Measurements from ENCODE around the gene ROBO1. TPM values are rescaled to one million over a fixed set of nuclear protein-coding genes. Genes with fewer than 3 reads are reported as not detected.

The ROBO1 gene
- total and polyA plus RNA-seq, 12 donors, result 6.4 to 144 (median 43.9) TPM

GRCh38 chr3:78729946-78730345 is 1037.9 kb downstream of the ROBO1 start:
- Histone ChIP-seq H3K27me3 (no peaks in the 10 kb centered on the region), H3K4me3 (no peak overlapping the region), H3K27ac (no peak overlapping the region), H3K36me3 (replicated peaks in 1 of 2) (no peaks in the 10 kb centered on the region), H3K9me3 (replicated peaks in 1 of 3) (no peaks in the 10 kb centered on the region), H3K4me1 (replicated peaks in 1 of 2) (peaks cover 0 to 9% of the 10 kb centered on the region in 2 donors)
- 78 to 91% methylated on average over 1 of the region's 1 CpG; no CpG with 5 or more reads in 2 of the 4 donors for WGBS, 4 donors
- TF ChIP-seq, protein P1, sequence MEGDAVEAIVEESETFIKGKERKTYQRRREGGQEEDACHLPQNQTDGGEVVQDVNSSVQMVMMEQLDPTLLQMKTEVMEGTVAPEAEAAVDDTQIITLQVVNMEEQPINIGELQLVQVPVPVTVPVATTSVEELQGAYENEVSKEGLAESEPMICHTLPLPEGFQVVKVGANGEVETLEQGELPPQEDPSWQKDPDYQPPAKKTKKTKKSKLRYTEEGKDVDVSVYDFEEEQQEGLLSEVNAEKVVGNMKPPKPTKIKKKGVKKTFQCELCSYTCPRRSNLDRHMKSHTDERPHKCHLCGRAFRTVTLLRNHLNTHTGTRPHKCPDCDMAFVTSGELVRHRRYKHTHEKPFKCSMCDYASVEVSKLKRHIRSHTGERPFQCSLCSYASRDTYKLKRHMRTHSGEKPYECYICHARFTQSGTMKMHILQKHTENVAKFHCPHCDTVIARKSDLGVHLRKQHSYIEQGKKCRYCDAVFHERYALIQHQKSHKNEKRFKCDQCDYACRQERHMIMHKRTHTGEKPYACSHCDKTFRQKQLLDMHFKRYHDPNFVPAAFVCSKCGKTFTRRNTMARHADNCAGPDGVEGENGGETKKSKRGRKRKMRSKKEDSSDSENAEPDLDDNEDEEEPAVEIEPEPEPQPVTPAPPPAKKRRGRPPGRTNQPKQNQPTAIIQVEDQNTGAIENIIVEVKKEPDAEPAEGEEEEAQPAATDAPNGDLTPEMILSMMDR (IDR thresholded peaks at IDR 0.05), result no peak
- no peak for TF ChIP-seq POLR2A (IDR thresholded peaks at IDR 0.05)
- DNase-seq, result no peak
- intact Hi-C loops (cut with DNase I), result no loop called here

GRCh38 chr3:78728406-78729145 is 1039.2 kb downstream of the ROBO1 start:
- Histone ChIP-seq H3K4me1 (replicated peaks in 1 of 2) (peaks cover 0 to 4% of the 10 kb centered on the region in 2 donors), H3K27me3 (no peaks in the 10 kb centered on the region), H3K36me3 (replicated peaks in 1 of 2) (no peaks in the 10 kb centered on the region), H3K4me3 (no peak overlapping the region), H3K27ac (no peak overlapping the region), H3K9me3 (replicated peaks in 1 of 3) (no peaks in the 10 kb centered on the region)
- DNase-seq, result peak; percentile 63 to 86 (median 72)
- TF ChIP-seq, protein P1 (IDR thresholded peaks at IDR 0.05), result no peak
- no peak for TF ChIP-seq POLR2A (IDR thresholded peaks at IDR 0.05)
- 50 to 60% (median 55%) methylated on average over 5 of the region's 5 CpGs for WGBS, 4 donors
- intact Hi-C loops (cut with DNase I), result no loop called here

GRCh38 chr3:78726545-78726944 is 1041.3 kb downstream of the ROBO1 start:
- Histone ChIP-seq H3K4me3 (no peak overlapping the region), H3K27ac (no peak overlapping the region), H3K36me3 (replicated peaks in 1 of 2) (no peaks in the 10 kb centered on the region), H3K27me3 (no peaks in the 10 kb centered on the region), H3K4me1 (replicated peaks in 1 of 2) (peaks cover 0 to 4% of the 10 kb centered on the region in 2 donors), H3K9me3 (replicated peaks in 1 of 3) (no peaks in the 10 kb centered on the region)
- 86 to 95% (median 90%) methylated on average over 3 of the region's 3 CpGs for WGBS, 4 donors
- no peak for DNase-seq
- intact Hi-C loops (cut with DNase I), result no loop called here
- TF ChIP-seq, protein P1 (IDR thresholded peaks at IDR 0.05), result no peak

DNA sequence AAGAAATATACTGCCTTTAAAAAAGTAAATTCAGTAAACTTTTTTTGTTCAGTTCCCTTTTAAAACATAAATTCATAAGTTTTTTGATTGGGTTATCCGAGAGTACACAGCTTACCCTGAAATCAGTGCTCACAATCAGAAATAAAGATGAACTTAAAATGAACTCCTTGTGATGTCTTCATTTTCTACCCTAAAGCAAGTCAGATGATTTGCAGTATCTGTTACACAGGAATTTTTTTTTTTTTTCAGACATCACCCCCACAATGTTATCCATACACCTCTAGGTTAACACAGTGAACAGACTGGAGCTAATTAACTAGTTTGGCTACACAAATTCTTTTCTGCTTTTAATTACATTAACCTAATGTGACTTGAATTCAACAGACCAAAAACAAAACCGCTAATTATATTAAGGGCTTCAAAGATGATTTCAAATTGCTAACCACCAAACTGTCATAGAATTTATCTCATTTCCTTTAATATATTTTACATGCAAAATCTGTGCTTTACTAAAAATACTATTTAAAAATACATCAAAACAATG is 1042.0 kb downstream of the ROBO1 start:
- Histone ChIP-seq H3K4me1 (replicated peaks in 1 of 2) (peaks cover 0 to 4% of the 10 kb centered on the region in 2 donors), H3K4me3 (no peak overlapping the region), H3K36me3 (replicated peaks in 1 of 2) (no peaks in the 10 kb centered on the region), H3K27me3 (no peaks in the 10 kb centered on the region), H3K27ac (no peak overlapping the region), H3K9me3 (replicated peaks in 1 of 3) (no peaks in the 10 kb centered on the region)
- 87 to 89% (median 88%) methylated on average over 2 of the region's 2 CpGs for WGBS, 4 donors
- no peak for TF ChIP-seq POLR2A (IDR thresholded peaks at IDR 0.05)
- TF ChIP-seq, protein P1 (IDR thresholded peaks at IDR 0.05), result no peak
- DNase-seq, result no peak
- intact Hi-C loops (cut with DNase I), result no loop called here
